ENCODE data around the gene MBD4.

GRCh38 chr3:129429080-129429451, 10.7 kb downstream of the MBD4 start:
- TF ChIP-seq, protein P1, sequence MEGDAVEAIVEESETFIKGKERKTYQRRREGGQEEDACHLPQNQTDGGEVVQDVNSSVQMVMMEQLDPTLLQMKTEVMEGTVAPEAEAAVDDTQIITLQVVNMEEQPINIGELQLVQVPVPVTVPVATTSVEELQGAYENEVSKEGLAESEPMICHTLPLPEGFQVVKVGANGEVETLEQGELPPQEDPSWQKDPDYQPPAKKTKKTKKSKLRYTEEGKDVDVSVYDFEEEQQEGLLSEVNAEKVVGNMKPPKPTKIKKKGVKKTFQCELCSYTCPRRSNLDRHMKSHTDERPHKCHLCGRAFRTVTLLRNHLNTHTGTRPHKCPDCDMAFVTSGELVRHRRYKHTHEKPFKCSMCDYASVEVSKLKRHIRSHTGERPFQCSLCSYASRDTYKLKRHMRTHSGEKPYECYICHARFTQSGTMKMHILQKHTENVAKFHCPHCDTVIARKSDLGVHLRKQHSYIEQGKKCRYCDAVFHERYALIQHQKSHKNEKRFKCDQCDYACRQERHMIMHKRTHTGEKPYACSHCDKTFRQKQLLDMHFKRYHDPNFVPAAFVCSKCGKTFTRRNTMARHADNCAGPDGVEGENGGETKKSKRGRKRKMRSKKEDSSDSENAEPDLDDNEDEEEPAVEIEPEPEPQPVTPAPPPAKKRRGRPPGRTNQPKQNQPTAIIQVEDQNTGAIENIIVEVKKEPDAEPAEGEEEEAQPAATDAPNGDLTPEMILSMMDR (conservative IDR thresholded peaks at IDR 0.05) = no peak
- no peak for TF ChIP-seq ZFX (IDR thresholded peaks at IDR 0.05)

Data from C4-2B (cell line).